Activated CD4-positive, alpha-beta T cell treated with anti-CD3 and anti-CD28 coated beads for 4 hours (primary cell): Measurements from ENCODE around the gene PPP1R2C.

Experiments used
- DNase-seq, 2 donors: peaks; one replicate each; pipeline ENCODE4 v3.0.0-alpha.2; 2020

Gene PPP1R2C

GRCh38 chrX:42748067-42748850 is 29.7 kb downstream of the PPP1R2C start:
- DNase-seq: no peak

- no peak for DNase-seq
Observed at GRCh38 chrX:42746606-42747005, 31.4 kb downstream of the PPP1R2C start.

GRCh38 chrX:42740456-42740855 is 37.5 kb downstream of the PPP1R2C start:
- DNase-seq: no peak

GRCh38 chrX:42739741-42740140 is 38.2 kb downstream of the PPP1R2C start:
- no peak for DNase-seq

GRCh38 chrX:42739258-42739657 is 38.7 kb downstream of the PPP1R2C start:
- no peak for DNase-seq

GRCh38 chrX:42738552-42738951 is 39.4 kb downstream of the PPP1R2C start:
- DNase-seq: no peak

GRCh38 chrX:42735250-42735649 is 42.7 kb downstream of the PPP1R2C start:
- no peak for DNase-seq

- DNase-seq: no peak
Observed at GRCh38 chrX:42732506-42732905, 45.5 kb downstream of the PPP1R2C start.
